ELR (cell line): ENCODE data around the gene SCGB3A1.

ENCODE experiments used
- DNase-seq: peaks from one replicate; pipeline ENCODE4 v3.0.0-alpha.2; 2015; ENCODE audit warnings: low read depth

The SCGB3A1 gene

GRCh38 chr5:180604271-180604670 is 13.0 kb upstream of the SCGB3A1 start:
- DNase-seq = no peak

- DNase-seq = no peak
Observed at GRCh38 chr5:180603076-180603594, 11.8 kb upstream of the SCGB3A1 start.

GRCh38 chr5:180602481-180603075 is 11.3 kb upstream of the SCGB3A1 start:
- no peak for DNase-seq

- no peak for DNase-seq
Observed at GRCh38 chr5:180601591-180602480, 10.5 kb upstream of the SCGB3A1 start.

GRCh38 chr5:180600554-180601041 is 9.3 kb upstream of the SCGB3A1 start:
- no peak for DNase-seq

GRCh38 chr5:180599981-180600553 is 8.8 kb upstream of the SCGB3A1 start:
- no peak for DNase-seq

- no peak for DNase-seq
Observed at GRCh38 chr5:180599590-180599914, 8.3 kb upstream of the SCGB3A1 start.

GRCh38 chr5:180598797-180599589 is 7.7 kb upstream of the SCGB3A1 start:
- DNase-seq = no peak

- DNase-seq = no peak
Observed at GRCh38 chr5:180598316-180598701, 7.0 kb upstream of the SCGB3A1 start.

GRCh38 chr5:180596668-180597231 is 5.5 kb upstream of the SCGB3A1 start:
- no peak for DNase-seq

- DNase-seq = no peak
Observed at GRCh38 chr5:180596115-180596667, 4.9 kb upstream of the SCGB3A1 start.

- DNase-seq = no peak
Observed at GRCh38 chr5:180595381-180596114, 4.2 kb upstream of the SCGB3A1 start.

- DNase-seq = no peak
Observed at GRCh38 chr5:180595046-180595379, 3.7 kb upstream of the SCGB3A1 start.

- no peak for DNase-seq
Observed at GRCh38 chr5:180594311-180595045, 3.2 kb upstream of the SCGB3A1 start.

- no peak for DNase-seq
Observed at GRCh38 chr5:180593446-180594206, 2.3 kb upstream of the SCGB3A1 start.

- no peak for DNase-seq
Observed at GRCh38 chr5:180592176-180592575, 877 bp upstream of the SCGB3A1 start.

GRCh38 chr5:180590543-180591310 is 572 bp downstream of the SCGB3A1 start:
- DNase-seq = no peak

- DNase-seq = no peak
Observed at GRCh38 chr5:180589771-180590542, 1.3 kb downstream of the SCGB3A1 start.
